T-helper 2 cell treated with Interferon-gamma antibody and Interleukin-4, amounts not matched to agents 100 ng/mL and 5 ng/mL, for 36 hours (primary cell): Measurements from ENCODE around the gene MTHFS. TPM values are rescaled to one million over a fixed set of nuclear protein-coding genes. Genes with fewer than 3 reads are reported as not detected.
"Not testable (repeated sequence)": the region's sequence is repeated elsewhere in the genome, so short reads cannot be mapped to it uniquely, and the experiment has no call there.

Experiments
- intact Hi-C: fragments of 100-400 bp; cut with micrococcal nuclease; formaldehyde crosslinking; loops from one replicate; pipeline ENCODE4 v1.15.1; 2023
- total RNA-seq: library from RNA; stranded (reverse); gene quantifications from 2 replicates; pipeline ENCODE4 v1.2.3, GENCODE V29; 2022

The MTHFS gene
- 32.7 and 34.4 TPM in 2 replicates for total RNA-seq

- intact Hi-C loops, result loop anchor here (1.0 to 2.0 kb wide), 6 partner anchors 26 to 256 kb away; partner anchors contain the start of genes BCL2A1, FAH and ZFAND6
Measured at GRCh38 chr15:79896634-79897379, at the start of gene MTHFS. Gene MTHFS, minus strand, starts transcription at chr15:79897014. Its CDS starts 26 bp downstream, at chr15:79896988.

- intact Hi-C loops, result no loop called here
Measured at GRCh38 chr15:79944622-79945021, 47.8 kb upstream of the MTHFS start.

- intact Hi-C loops, result no loop called here
Measured at GRCh38 chr15:79943820-79944219, 47.0 kb upstream of the MTHFS start.

GRCh38 chr15:79942741-79943481, 46.1 kb upstream of the MTHFS start:
- intact Hi-C loops, result no loop called here

GRCh38 chr15:79939399-79939798, 42.6 kb upstream of the MTHFS start:
- intact Hi-C loops, result no loop called here

GRCh38 chr15:79938143-79938542, 41.3 kb upstream of the MTHFS start:
- intact Hi-C loops, result no loop called here

GRCh38 chr15:79935556-79936201, 38.9 kb upstream of the MTHFS start:
- intact Hi-C loops, result not testable (repeated sequence)

- intact Hi-C loops, result no loop called here
Measured at GRCh38 chr15:79933231-79933630, 36.4 kb upstream of the MTHFS start.

GRCh38 chr15:79932447-79932846, 35.6 kb upstream of the MTHFS start:
- intact Hi-C loops, result no loop called here

GRCh38 chr15:79930516-79930915, 33.7 kb upstream of the MTHFS start:
- intact Hi-C loops, result no loop called here

GRCh38 chr15:79929412-79929811, 32.6 kb upstream of the MTHFS start:
- intact Hi-C loops, result no loop called here

GRCh38 chr15:79926116-79926515, 29.3 kb upstream of the MTHFS start:
- intact Hi-C loops, result not testable (repeated sequence)

- intact Hi-C loops, result no loop called here
Measured at GRCh38 chr15:79924379-79924778, 27.6 kb upstream of the MTHFS start.

GRCh38 chr15:79923515-79924169, 26.8 kb upstream of the MTHFS start:
- intact Hi-C loops, result loop anchor here (1.0 kb wide), 4 partner anchors 26 to 229 kb away; partner anchors contain the start of genes BCL2A1, FAH, MTHFS and ZFAND6

GRCh38 chr15:79923079-79923514, 26.3 kb upstream of the MTHFS start:
- intact Hi-C loops, result loop anchor here (1.0 kb wide), 4 partner anchors 26 to 229 kb away; partner anchors contain the start of genes BCL2A1, FAH, MTHFS and ZFAND6

GRCh38 chr15:79922512-79923078, 25.8 kb upstream of the MTHFS start:
- intact Hi-C loops, result loop anchor here (1.0 kb wide), 4 partner anchors 25 to 230 kb away; partner anchors contain the start of genes BCL2A1, FAH, MTHFS and ZFAND6

GRCh38 chr15:79919749-79920511, 23.1 kb upstream of the MTHFS start:
- intact Hi-C loops, result no loop called here

- intact Hi-C loops, result no loop called here
Measured at GRCh38 chr15:79919090-79919748, 22.4 kb upstream of the MTHFS start.

- intact Hi-C loops, result no loop called here
Measured at GRCh38 chr15:79918278-79918677, 21.5 kb upstream of the MTHFS start.
